ENCODE measurements around the gene PDK3.

The PDK3 gene

DNA sequence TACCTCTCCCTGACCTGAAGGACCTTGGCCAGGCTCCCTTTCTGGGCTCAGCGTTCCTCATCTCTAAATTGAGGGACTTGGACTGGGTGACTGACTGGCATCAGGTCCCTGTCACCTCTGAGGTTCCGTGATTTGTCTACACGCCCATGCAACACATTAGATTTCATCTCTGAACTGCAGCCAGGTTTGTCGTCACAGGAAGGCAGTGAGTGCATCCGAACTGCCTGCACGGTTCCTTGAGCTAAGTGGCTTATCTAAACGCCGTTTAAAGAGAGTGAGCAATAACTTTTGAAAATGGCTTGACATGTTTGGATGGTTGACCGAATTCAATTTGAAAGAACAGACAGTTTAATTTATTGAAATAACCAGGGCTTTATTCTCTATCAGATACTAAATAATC is 112.0 kb downstream of the PDK3 start:
- TF ChIP-seq, protein P1, sequence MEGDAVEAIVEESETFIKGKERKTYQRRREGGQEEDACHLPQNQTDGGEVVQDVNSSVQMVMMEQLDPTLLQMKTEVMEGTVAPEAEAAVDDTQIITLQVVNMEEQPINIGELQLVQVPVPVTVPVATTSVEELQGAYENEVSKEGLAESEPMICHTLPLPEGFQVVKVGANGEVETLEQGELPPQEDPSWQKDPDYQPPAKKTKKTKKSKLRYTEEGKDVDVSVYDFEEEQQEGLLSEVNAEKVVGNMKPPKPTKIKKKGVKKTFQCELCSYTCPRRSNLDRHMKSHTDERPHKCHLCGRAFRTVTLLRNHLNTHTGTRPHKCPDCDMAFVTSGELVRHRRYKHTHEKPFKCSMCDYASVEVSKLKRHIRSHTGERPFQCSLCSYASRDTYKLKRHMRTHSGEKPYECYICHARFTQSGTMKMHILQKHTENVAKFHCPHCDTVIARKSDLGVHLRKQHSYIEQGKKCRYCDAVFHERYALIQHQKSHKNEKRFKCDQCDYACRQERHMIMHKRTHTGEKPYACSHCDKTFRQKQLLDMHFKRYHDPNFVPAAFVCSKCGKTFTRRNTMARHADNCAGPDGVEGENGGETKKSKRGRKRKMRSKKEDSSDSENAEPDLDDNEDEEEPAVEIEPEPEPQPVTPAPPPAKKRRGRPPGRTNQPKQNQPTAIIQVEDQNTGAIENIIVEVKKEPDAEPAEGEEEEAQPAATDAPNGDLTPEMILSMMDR (IDR thresholded peaks at IDR 0.05; ENCODE audit: low read depth, low read length, missing control alignments): no peak
- DNase-seq (ENCODE audit: low read depth): no peak
- no peak overlapping the region for H3K4me3 ChIP-seq (ENCODE audit: low read depth, low read length)
